Spleen (tissue), 11 donors: ENCODE measurements around the gene FYN. TPM values are rescaled to one million over a fixed set of nuclear protein-coding genes. Genes with fewer than 3 reads are reported as not detected.
A peak's percentile ranks its signal among the peaks of the same experiment; 100 is the strongest.

Experiments used
- DNase-seq: peaks from one replicate; pipeline ENCODE4 v3.0.0-alpha.2; 2020
- H3K27ac ChIP-seq, 8 donors: fragments of 200-600 bp; sonication (generic) in 7 of 8; 1 replicate in 4 of 8; 2 replicates in 4 of 8; pipeline versions ENCODE4 v1.5.0 to v1.8.0; 2016 to 2021; ENCODE audit warnings: inconsistent platforms in 4 of 8, mild to moderate bottlenecking in 4 of 8, moderate library complexity in 1 of 8
- H3K27me3 ChIP-seq, 7 donors: fragments of 200-600 bp; sonication (generic) in 6 of 7; replicated peaks in 1 of 7; 1 replicate in 4 of 7; 2 replicates in 3 of 7; pipeline versions ENCODE4 v1.5.0 to v1.8.0; 2016 to 2021; ENCODE audit warnings: inconsistent platforms in 3 of 7, mild to moderate bottlenecking in 1 of 7
- H3K36me3 ChIP-seq, 6 donors: fragments of 200-600 bp; sonication (generic) in 5 of 6; 1 replicate in 4 of 6; 2 replicates in 2 of 6; pipeline versions ENCODE4 v1.5.0 to v1.8.0; 2016 to 2021; ENCODE audit warnings: inconsistent platforms in 2 of 6
- H3K4me1 ChIP-seq, 6 donors: fragments of 200-600 bp; sonication (generic) in 5 of 6; 1 replicate in 3 of 6; 2 replicates in 3 of 6; pipeline versions ENCODE4 v1.5.0 to v1.8.0; 2016 to 2021; ENCODE audit warnings: inconsistent platforms in 3 of 6
- H3K4me3 ChIP-seq, 8 donors: fragments of 200-600 bp; sonication (generic) in 7 of 8; 1 replicate in 4 of 8; 2 replicates in 4 of 8; pipeline versions ENCODE4 v1.5.0 to v1.8.0; 2016 to 2021; ENCODE audit warnings: inconsistent platforms in 4 of 8, mild to moderate bottlenecking in 4 of 8, moderate library complexity in 2 of 8
- H3K9me3 ChIP-seq, 8 donors: fragments of 200-600 bp; sonication (generic) in 7 of 8; 1 replicate in 4 of 8; 2 replicates in 4 of 8; pipeline versions ENCODE4 v1.5.0 to v1.8.0; 2016 to 2021; ENCODE audit warnings: inconsistent platforms in 4 of 8
- CTCF ChIP-seq, 11 experiments: fragments of 200-600 bp in 7 of 11; fragments of 450-650 bp in 4 of 11; sonication (generic) in 4 of 11; IDR thresholded peaks in 8 of 11; conservative IDR thresholded peaks in 3 of 11; 1 replicate in 7 of 11; 2 replicates in 4 of 11; pipeline versions ENCODE4 v1.4.0 to v1.8.0; 2016 to 2021; ENCODE audit warnings: antibody characterized with exemption in 11 of 11, inconsistent platforms in 4 of 11, mild to moderate bottlenecking in 1 of 11
- POLR2A ChIP-seq, 3 donors: fragments of 450-650 bp; IDR thresholded peaks; one replicate each; pipeline ENCODE4 v1.5.1; 2017; ENCODE audit warnings: antibody characterized with exemption in 3 of 3, mild to moderate bottlenecking in 1 of 3
- POLR2AphosphoS5 ChIP-seq, 3 donors: sonication (generic); formaldehyde crosslinking; IDR thresholded peaks; one replicate each; pipeline ENCODE4 v1.5.1; 2017; ENCODE audit warnings: antibody characterized with exemption in 3 of 3
- WGBS, 5 donors: extraction: QIAGEN DNeasy Blood & Tissue Kit in 3 of 5; methylation state at CpG; one replicate each; pipeline versions ENCODE4 v1.1.5 to v1.1.7; 2013 to 2018; 5-methylcytosine and 5-hydroxymethylcytosine counted together
- intact Hi-C: fragments of 100-400 bp; cut with DNase I; formaldehyde crosslinking; loops from one replicate; pipeline ENCODE4 v1.15.0; 2023; ENCODE audit warnings: low total_unique reads
- polyA plus RNA-seq, 3 donors: library from polyadenylated mRNA; stranded (reverse); fragments of 200-250 nt; gene quantifications; one replicate each; pipeline ENCODE4 v1.2.1, GENCODE V29; 2013
- total RNA-seq, 7 donors: library from RNA; depleted of rRNA in 3 of 7; stranded (reverse); fragments of >200 nt in 3 of 7; fragmentation: NEBNext Ultra II Directional in 4 of 7; extraction: Animal tissue kit (Norgen Biotek cat#: 25700) in 4 of 7; gene quantifications; one replicate each; pipeline versions ENCODE4 v1.1.0 to v1.2.1, GENCODE V29; 2016 to 2021
- donor health status: healthy with polysubstance abuse.
- donor health status: DM: no; HTN: no; CAD: no; lungs with moderate emphysema.
- donor health status: DM: no; HTN: no; CAD: no.
- donor health status: Bipolar disorder and iron deficiency.
- donor health status: healthy.
- donor health status: DM: no; HTN: no; CAD: no.
- donor health status: DM: yes; HTN: yes; CAD: no.

Gene FYN
- total and polyA plus RNA-seq, 10 donors: 56.6 to 409 (median 205) TPM

GRCh38 chr6:111688331-111688730 lies 184.9 kb downstream of the FYN start:
- peaks cover 4 to 100% (median 52%) of the 10 kb centered on the region in 6 donors for H3K36me3 ChIP-seq

GRCh38 chr6:111687652-111688051 lies 185.6 kb downstream of the FYN start:
- H3K4me1 ChIP-seq: peaks cover 5 to 65% (median 37%) of the 10 kb centered on the region in 6 donors
- H3K27ac ChIP-seq: no peak overlapping the region
- H3K9me3 ChIP-seq: no peaks in the 10 kb centered on the region
- no peak overlapping the region for H3K4me3 ChIP-seq
- DNase-seq: no peak
- H3K27me3 ChIP-seq: no peaks in the 10 kb centered on the region
- TF ChIP-seq POLR2A (IDR thresholded peaks at IDR 0.05): no peak
- no peak for TF ChIP-seq CTCF (IDR thresholded peaks at IDR 0.05 in 8 of 11, conservative IDR thresholded peaks at IDR 0.05 in 3 of 11)
- TF ChIP-seq POLR2AphosphoS5 (IDR thresholded peaks at IDR 0.05): no peak
- peaks cover 4 to 100% (median 47%) of the 10 kb centered on the region in 6 donors for H3K36me3 ChIP-seq
- intact Hi-C loops: no loop called here

More at GRCh38 chr6:111688331-111688730, 184.9 kb downstream of the FYN start:
- Histone ChIP-seq H3K4me3 (no peak overlapping the region), H3K27ac (no peak overlapping the region), H3K9me3 (no peaks in the 10 kb centered on the region), H3K27me3 (no peaks in the 10 kb centered on the region), H3K4me1 (peaks cover 5 to 65% (median 33%) of the 10 kb centered on the region in 6 donors)
- TF ChIP-seq POLR2A (IDR thresholded peaks at IDR 0.05) (no peak), CTCF (IDR thresholded peaks at IDR 0.05 in 8 of 11, conservative IDR thresholded peaks at IDR 0.05 in 3 of 11) (no peak), POLR2AphosphoS5 (IDR thresholded peaks at IDR 0.05) (no peak)
- intact Hi-C loops: no loop called here
- WGBS, 5 donors: 91 to 97% (median 95%) methylated on average over 7 of the region's 7 CpGs
- no peak for DNase-seq

- Histone ChIP-seq H3K4me1 (peaks cover 5 to 70% (median 37%) of the 10 kb centered on the region in 6 donors), H3K27me3 (no peaks in the 10 kb centered on the region), H3K27ac (peak overlapping the region in 6 of 8 donors; percentile 9 to 65 (median 41)), H3K9me3 (no peaks in the 10 kb centered on the region), H3K36me3 (peaks cover 4 to 100% (median 42%) of the 10 kb centered on the region in 6 donors), H3K4me3 (no peak overlapping the region)
- no peak for TF ChIP-seq POLR2AphosphoS5 (IDR thresholded peaks at IDR 0.05)
- no peak for TF ChIP-seq POLR2A (IDR thresholded peaks at IDR 0.05)
- no peak for TF ChIP-seq CTCF (IDR thresholded peaks at IDR 0.05 in 8 of 11, conservative IDR thresholded peaks at IDR 0.05 in 3 of 11)
- 78 to 87% (median 82%) methylated on average over 3 of the region's 3 CpGs for WGBS, 5 donors
- intact Hi-C loops: no loop called here
- DNase-seq: no peak
Observed at GRCh38 chr6:111686932-111687266, 186.4 kb downstream of the FYN start.

- Histone ChIP-seq H3K4me1 (peaks cover 5 to 75% (median 37%) of the 10 kb centered on the region in 6 donors), H3K36me3 (peaks cover 4 to 100% (median 37%) of the 10 kb centered on the region in 6 donors), H3K27me3 (no peaks in the 10 kb centered on the region), H3K9me3 (no peaks in the 10 kb centered on the region), H3K27ac (peak overlapping the region in 7 of 8 donors; percentile 9 to 65 (median 49)), H3K4me3 (no peak overlapping the region)
- no peak for DNase-seq
- peak in 2 of 3 donors; percentile 13 to 26 for TF ChIP-seq POLR2AphosphoS5 (IDR thresholded peaks at IDR 0.05)
- no peak for TF ChIP-seq POLR2A (IDR thresholded peaks at IDR 0.05)
- TF ChIP-seq CTCF (IDR thresholded peaks at IDR 0.05 in 8 of 11, conservative IDR thresholded peaks at IDR 0.05 in 3 of 11): no peak
- intact Hi-C loops: no loop called here
- WGBS, 5 donors: 63 to 88% (median 77%) methylated on average over 19 of the region's 19 CpGs
Observed at GRCh38 chr6:111686249-111686931, 186.9 kb downstream of the FYN start.
